GM23248 (cell line): ENCODE data around the gene CRELD2. TPM values are rescaled to one million over a fixed set of nuclear protein-coding genes. Genes with fewer than 3 reads are reported as not detected.

Experiments used
- DNase-seq: peaks from one replicate; pipeline ENCODE4 v3.0.0-alpha.2; 2015
- H2AFZ ChIP-seq: fragments of 200-600 bp; sonication (generic); 2 replicates; pipeline ENCODE4 v1.6.1; 2016; ENCODE audit warnings: antibody characterized with exemption
- H3F3A ChIP-seq: fragments of 200-600 bp; sonication (generic); 2 replicates; pipeline ENCODE4 v1.6.1; 2016; ENCODE audit warnings: mild to moderate bottlenecking, antibody characterized with exemption, mixed run types; ENCODE audit not compliant: insufficient read depth
- H3K27ac ChIP-seq: fragments of 200-600 bp; sonication (generic); 2 replicates; pipeline ENCODE4 v1.5.1; 2016; ENCODE audit warnings: mild to moderate bottlenecking
- H3K27me3 ChIP-seq: fragments of 200-600 bp; sonication (generic); replicated peaks from 2 replicates; pipeline ENCODE4 v1.6.1; 2016; ENCODE audit warnings: mild to moderate bottlenecking; ENCODE audit not compliant: insufficient read depth
- H3K36me3 ChIP-seq: fragments of 200-600 bp; sonication (generic); 2 replicates; pipeline ENCODE4 v1.6.1; 2016; ENCODE audit warnings: low read depth, mild to moderate bottlenecking
- H3K4me1 ChIP-seq: fragments of 200-600 bp; sonication (generic); 2 replicates; pipeline ENCODE4 v1.6.1; 2016; ENCODE audit warnings: mild to moderate bottlenecking; ENCODE audit not compliant: insufficient read depth
- H3K4me2 ChIP-seq: fragments of 200-600 bp; sonication (generic); one replicate; pipeline ENCODE4 v1.6.1; 2016; ENCODE audit warnings: mild to moderate bottlenecking; ENCODE audit not compliant: unreplicated experiment
- H3K4me3 ChIP-seq: fragments of 200-600 bp; sonication (generic); 2 replicates; pipeline ENCODE4 v1.5.1; 2016; ENCODE audit warnings: mild to moderate bottlenecking
- H3K79me2 ChIP-seq: fragments of 200-600 bp; sonication (generic); 2 replicates; pipeline ENCODE4 v1.6.1; 2016; ENCODE audit warnings: mild to moderate bottlenecking; ENCODE audit not compliant: insufficient read depth
- H3K9ac ChIP-seq: fragments of 200-600 bp; sonication (generic); 2 replicates; pipeline ENCODE4 v1.6.1; 2016; ENCODE audit warnings: mild to moderate bottlenecking
- H3K9me2 ChIP-seq: fragments of 200-600 bp; sonication (generic); 2 replicates; pipeline ENCODE4 v1.6.1; 2016; ENCODE audit warnings: mixed run types, mild to moderate bottlenecking, moderate library complexity; ENCODE audit not compliant: insufficient read depth
- H3K9me3 ChIP-seq: fragments of 200-600 bp; sonication (generic); one replicate; pipeline ENCODE4 v1.6.1; 2017; ENCODE audit warnings: low read depth
- H4K20me1 ChIP-seq: fragments of 200-600 bp; sonication (generic); 2 replicates; pipeline ENCODE4 v1.6.0; 2016; ENCODE audit not compliant: insufficient read depth
- EZH2 ChIP-seq: fragments of 200-600 bp; sonication (generic); IDR thresholded peaks from 2 replicates; pipeline ENCODE4 v1.6.1; 2018; ENCODE audit warnings: antibody characterized with exemption, mild to moderate bottlenecking; ENCODE audit not compliant: insufficient read depth, poor library complexity, severe bottlenecking
- EZH2phosphoT487 ChIP-seq: fragments of 200-600 bp; sonication (generic); IDR thresholded peaks from 2 replicates; pipeline ENCODE4 v1.6.1; 2018; ENCODE audit warnings: antibody characterized with exemption, moderate library complexity, mild to moderate bottlenecking, low read depth; ENCODE audit not compliant: insufficient read depth
- WGBS, 2 experiments: methylation state at CpG; one replicate each; pipeline ENCODE4 v1.1.6; 2015 to 2017; ENCODE audit warnings: low lambda C conversion rate in 2 of 2, low coverage in 1 of 2; ENCODE audit errors: missing lambda C conversion rate in 2 of 2; 5-methylcytosine and 5-hydroxymethylcytosine counted together
- in situ Hi-C: fragments of 300-500 bp; cut with MboI; formaldehyde crosslinking; loops from 2 replicates; pipeline ENCODE4 v1.15.0; 2020
- polyA plus RNA-seq: library from polyadenylated mRNA; unstranded; fragments of >200 nt; fragmentation: Nextera tagmentation; extraction: Ambion mirVana; gene quantifications from 2 replicates; pipeline ENCODE4 v1.2.1, GENCODE V29; 2016
- total RNA-seq: library from RNA; depleted of rRNA; stranded (reverse); fragments of >200 nt; shearing (Covaris generic); gene quantifications from 2 replicates; pipeline ENCODE4 v1.2.3, GENCODE V29; 2014

The CRELD2 gene
- total and polyA plus RNA-seq, 2 experiments from 2014 or later: 57.1 to 78.4 TPM

DNA sequence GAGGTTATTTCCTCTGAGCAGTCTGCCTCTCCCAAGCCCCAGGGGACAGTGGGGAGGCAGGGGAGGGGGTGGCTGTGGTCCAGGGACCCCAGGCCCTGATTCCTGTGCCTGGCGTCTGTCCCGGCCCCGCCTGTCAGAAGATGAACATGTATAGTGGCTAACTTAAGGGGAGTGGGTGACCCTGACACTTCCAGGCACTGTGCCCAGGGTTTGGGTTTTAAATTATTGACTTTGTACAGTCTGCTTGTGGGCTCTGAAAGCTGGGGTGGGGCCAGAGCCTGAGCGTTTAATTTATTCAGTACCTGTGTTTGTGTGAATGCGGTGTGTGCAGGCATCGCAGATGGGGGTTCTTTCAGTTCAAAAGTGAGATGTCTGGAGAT is 45.2 kb downstream of the CRELD2 start:
- no peaks in the 10 kb centered on the region for H3K27me3 ChIP-seq
- no peak overlapping the region for H3K27ac ChIP-seq
- DNase-seq: no peak
- WGBS, 2 experiments: 91 to 92% methylated on average over 6 of the region's 6 CpGs
- no peaks in the 10 kb centered on the region for H3K9me2 ChIP-seq
- no peak overlapping the region for H3K9ac ChIP-seq
- H3K4me3 ChIP-seq: no peak overlapping the region
- in situ Hi-C loops: no loop called here
- peaks cover 5% of the 10 kb centered on the region; the same call in 1 of the 2 replicates for H3K4me1 ChIP-seq
- H4K20me1 ChIP-seq: no peaks in the 10 kb centered on the region
- TF ChIP-seq EZH2: no peak
- no peak for TF ChIP-seq EZH2phosphoT487
- no peak overlapping the region for H2AFZ ChIP-seq
- 0 out of 2 replicates have a peak, but pooled peaks cover 3% of the 10 kb centered on the region for H3F3A ChIP-seq
- no peak overlapping the region for H3K4me2 ChIP-seq
- H3K36me3 ChIP-seq: no peaks in the 10 kb centered on the region; the same call in 1 of the 2 replicates
- H3K79me2 ChIP-seq: peaks cover 21% of the 10 kb centered on the region
- no peaks in the 10 kb centered on the region for H3K9me3 ChIP-seq

DNA sequence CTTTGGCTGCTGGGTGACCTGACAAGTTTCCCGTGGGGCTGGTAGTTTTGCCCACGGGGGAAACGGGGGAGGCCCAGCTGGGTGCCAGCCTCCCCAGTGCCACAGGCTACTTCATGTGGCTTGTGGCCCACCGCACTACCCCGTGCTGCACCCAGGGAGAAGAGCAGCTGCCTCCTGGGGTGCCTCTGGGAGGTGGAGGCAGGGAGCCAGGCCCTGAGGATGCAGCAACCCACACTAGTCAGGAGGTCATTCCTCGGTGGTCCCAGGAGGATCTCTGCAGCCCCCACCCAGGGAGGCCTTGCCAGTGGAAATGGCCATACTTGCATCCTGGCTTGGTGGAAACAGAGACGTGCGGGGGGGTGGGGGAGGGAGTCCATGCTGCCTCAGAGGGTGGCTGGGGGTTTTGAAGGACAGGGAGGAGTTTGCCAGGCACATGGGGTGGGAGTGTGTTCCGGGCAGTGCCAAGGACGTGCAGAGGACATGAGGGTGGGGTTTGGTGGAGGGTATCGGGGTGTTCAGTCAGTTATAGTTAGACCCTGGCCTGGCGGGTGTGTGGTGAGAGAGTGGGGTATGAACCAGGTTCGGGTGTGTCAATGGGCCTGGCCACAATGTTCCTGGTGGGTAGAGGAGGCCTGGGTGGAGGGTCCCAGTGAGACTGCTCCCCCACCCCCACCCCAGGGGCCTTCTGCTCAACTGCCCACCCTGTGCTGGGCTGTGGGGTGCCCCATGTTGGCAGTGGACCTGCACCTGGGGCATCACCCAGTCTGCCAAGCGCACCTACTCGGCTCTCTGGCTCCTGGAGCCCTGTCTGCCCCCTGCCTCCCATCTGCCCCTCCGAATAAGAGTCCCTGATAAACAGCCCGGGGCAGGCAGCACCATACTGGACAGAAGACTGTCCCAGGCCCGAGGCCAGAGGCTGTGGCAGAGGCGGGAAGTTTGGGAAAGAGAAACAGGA is 46.0 kb downstream of the CRELD2 start:
- 0 out of 2 replicates have a peak, but pooled peaks cover 3% of the 10 kb centered on the region for H3F3A ChIP-seq
- no peak overlapping the region for H3K9ac ChIP-seq
- H3K4me1 ChIP-seq: peaks cover 5% of the 10 kb centered on the region; the same call in 1 of the 2 replicates
- no peak overlapping the region for H2AFZ ChIP-seq
- no peak for TF ChIP-seq EZH2
- TF ChIP-seq EZH2phosphoT487: no peak
- H3K4me2 ChIP-seq: no peak overlapping the region
- H3K4me3 ChIP-seq: no peak overlapping the region
- H3K9me2 ChIP-seq: no peaks in the 10 kb centered on the region
- in situ Hi-C loops: no loop called here
- H3K27me3 ChIP-seq: no peaks in the 10 kb centered on the region
- no peak overlapping the region for H3K27ac ChIP-seq
- DNase-seq: no peak
- WGBS, 2 experiments: 88 to 93% methylated on average over 16 to 19 of the region's 19 CpGs
- no peaks in the 10 kb centered on the region; the same call in 1 of the 2 replicates for H3K36me3 ChIP-seq
- peaks cover 21% of the 10 kb centered on the region for H3K79me2 ChIP-seq
- no peaks in the 10 kb centered on the region for H4K20me1 ChIP-seq
- H3K9me3 ChIP-seq: no peaks in the 10 kb centered on the region

- no peak for TF ChIP-seq EZH2phosphoT487
- no peak for TF ChIP-seq EZH2
- H3F3A ChIP-seq: 0 out of 2 replicates have a peak, but pooled peaks cover 3% of the 10 kb centered on the region
- no peaks in the 10 kb centered on the region for H3K9me3 ChIP-seq
- H3K4me3 ChIP-seq: no peak overlapping the region
- no peak overlapping the region for H3K4me2 ChIP-seq
- H3K4me1 ChIP-seq: peaks cover 5% of the 10 kb centered on the region; the same call in 1 of the 2 replicates
- DNase-seq: no peak
- H3K9me2 ChIP-seq: no peaks in the 10 kb centered on the region
- in situ Hi-C loops: no loop called here
- no peaks in the 10 kb centered on the region for H4K20me1 ChIP-seq
- H3K79me2 ChIP-seq: peaks cover 21% of the 10 kb centered on the region
- H3K27ac ChIP-seq: no peak overlapping the region
- WGBS, 2 experiments: 80 to 86% methylated on average over 16 to 22 of the region's 22 CpGs
- no peaks in the 10 kb centered on the region for H3K27me3 ChIP-seq
- H2AFZ ChIP-seq: no peak overlapping the region
- no peaks in the 10 kb centered on the region; the same call in 1 of the 2 replicates for H3K36me3 ChIP-seq
- no peak overlapping the region for H3K9ac ChIP-seq
Measured at GRCh38 chr22:49965091-49966040, 46.9 kb downstream of the CRELD2 start.
